ENCODE results near the gene C16orf95.
"Not testable (repeated sequence)": the region's sequence is repeated elsewhere in the genome, so short reads cannot be mapped to it uniquely, and the experiment has no call there.

The C16orf95 gene

GRCh38 chr16:87284183-87284582 is 33.0 kb downstream of the C16orf95 start:
- DNase-seq: no peak

DNA sequence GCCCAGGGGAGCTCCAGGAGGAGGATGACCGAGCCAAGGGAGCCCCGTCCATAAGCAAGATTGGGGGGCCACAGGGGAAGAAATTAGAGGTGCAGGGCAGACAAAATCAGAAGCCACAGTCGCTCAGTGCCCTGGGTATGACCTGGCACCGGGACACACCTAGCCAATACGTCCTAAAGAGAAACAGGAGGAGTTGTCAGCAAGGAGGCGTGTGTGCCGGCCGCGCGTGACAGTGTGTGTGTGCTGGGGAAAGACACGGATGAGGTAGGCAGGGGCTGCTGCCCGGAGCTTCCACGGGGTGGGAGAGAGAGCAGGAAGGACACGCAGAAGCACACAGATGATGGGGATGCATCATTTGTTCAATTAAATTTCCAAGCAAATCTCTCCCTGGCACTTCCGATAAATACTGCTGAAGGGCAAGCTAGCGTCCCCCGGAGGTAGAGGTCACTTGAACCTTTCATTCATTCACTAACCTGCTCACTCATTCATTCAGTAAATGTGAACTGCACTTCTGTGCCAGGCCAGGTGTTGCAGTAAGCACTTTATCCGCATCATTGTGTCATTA is 38.0 kb downstream of the C16orf95 start:
- DNase-seq: no peak

DNA sequence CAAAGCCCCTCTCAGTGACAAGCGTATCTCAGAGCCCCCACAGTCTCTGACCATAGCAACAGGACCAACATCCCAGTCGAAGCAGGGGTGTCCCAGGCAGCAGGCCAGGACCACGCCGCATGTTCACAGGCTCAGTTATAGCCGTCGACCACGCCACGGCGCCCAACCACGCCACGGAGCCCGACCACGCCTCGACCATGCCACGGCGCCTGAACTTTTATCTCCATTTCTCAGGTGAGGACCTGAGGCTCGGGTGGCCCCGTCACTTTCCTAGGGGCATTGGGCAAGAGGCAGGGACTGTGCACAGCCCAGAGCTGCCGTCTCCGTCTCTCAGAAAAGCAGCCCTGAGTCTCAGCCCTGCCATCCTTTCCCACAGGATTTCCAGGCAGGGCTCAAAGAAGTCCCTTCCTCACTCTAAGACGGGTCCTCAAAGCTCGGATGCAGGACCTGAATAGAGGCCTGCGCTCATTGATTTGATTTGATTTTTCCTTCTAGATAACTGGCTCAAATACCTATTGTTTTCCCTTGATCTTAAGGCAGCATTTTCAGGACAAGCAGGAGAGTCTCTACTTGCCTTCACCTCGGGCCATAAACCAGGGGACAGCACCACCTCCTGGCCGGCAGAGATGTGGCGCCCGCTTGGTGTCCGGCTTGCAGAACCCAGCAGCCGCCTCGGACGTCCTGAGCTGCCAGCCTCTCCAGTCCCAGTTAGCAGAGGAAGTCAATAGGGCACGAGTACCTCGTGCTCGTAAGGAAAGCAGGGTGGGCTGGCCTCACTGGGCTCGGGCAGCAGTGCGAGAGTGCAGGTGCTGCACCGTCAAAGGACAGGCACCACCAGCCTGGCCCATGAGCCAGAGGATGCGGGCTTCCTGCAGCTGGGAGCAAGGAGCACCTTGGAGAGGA is 38.8 kb downstream of the C16orf95 start:
- DNase-seq: no peak

DNA sequence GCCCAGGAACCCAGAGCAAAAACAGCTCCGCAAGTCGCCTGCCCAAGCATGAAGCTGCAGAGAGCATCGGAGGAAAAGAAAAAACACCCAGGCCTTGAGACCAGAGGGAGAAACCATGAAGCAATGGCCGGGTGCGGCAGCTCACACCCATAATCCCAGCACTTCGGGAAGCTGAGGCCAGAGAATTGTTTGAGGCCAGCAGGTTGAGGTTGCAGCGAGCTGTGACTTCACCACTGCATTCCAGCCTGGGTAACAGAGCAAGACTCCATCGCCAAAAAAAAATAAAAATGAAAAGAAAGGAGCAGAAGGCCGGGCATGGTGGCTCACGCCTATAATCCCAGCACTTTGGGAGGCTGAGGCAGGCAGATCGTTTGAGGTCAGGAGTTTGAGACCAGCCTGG is 40.3 kb downstream of the C16orf95 start:
- no peak for DNase-seq

GRCh38 chr16:87276091-87276701 is 41.0 kb downstream of the C16orf95 start:
- DNase-seq: no peak

DNA sequence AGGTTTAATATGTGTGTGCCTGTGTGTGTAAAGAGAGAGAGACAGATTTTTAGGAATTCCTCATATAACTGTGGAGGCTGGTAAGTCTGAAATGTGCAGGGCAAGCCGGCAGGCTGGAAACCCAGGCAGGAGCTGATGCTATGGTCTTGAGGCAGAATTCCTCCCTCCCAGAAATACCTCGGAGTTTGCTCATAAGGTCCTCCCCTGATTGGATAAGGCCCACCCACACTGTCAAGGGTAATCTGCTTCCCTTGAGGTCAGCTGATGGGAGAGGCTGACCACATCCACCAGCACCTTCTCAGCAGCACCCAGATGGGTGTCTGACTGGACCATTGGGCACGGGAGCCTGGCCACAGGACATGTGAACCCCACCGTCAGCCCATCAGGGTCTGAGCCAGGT is 42.4 kb downstream of the C16orf95 start:
- no peak for DNase-seq

DNA sequence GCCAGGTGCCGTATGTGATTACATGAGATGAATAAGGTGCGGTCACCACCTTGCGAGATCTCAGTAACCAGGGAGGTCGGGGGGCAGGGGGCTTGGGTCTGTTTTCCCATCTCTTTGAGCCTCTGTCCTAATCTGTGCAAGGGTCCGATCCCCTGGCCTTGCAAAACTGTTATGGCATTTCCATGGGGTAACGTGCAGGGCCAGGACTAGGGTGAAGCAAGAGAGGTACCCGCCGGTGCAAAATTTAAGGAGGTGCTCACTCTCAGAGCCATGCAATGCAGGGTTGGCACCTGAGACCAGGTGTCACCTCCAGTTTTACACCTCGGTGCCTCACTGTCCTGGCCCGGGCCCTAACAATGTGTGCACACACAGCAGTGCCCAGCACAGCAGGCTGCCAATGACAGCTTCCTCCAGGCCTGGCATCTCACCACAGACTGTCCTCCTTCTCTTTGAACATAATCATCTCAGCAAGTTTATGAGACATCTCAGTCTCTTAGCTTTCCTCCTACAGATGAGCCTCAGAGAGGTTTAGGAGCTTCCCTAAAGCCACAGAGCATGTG is 43.6 kb downstream of the C16orf95 start:
- DNase-seq: no peak

GRCh38 chr16:87271256-87271655 is 45.9 kb downstream of the C16orf95 start:
- no peak for DNase-seq

GRCh38 chr16:87267566-87267965 is 49.6 kb downstream of the C16orf95 start:
- DNase-seq: no peak

DNA sequence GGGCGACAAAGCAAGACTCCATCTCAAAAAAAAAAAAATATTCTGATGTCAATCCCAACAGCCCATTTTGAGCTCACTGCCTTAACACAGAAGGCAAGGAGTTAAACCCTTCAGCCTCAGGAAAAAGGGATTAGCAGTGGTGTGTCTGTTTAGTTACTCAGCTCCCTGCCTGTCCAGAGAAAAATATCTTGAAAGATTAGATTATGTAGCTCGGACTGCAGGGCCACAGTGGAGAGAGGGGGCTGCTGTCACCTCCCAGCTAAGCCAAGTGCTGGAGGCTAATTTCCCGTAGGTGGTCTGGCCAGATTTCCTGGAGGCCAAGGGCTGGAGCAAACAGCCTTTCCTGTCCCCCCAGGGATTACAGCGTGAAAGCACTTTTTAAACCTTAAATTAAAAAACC is 50.3 kb downstream of the C16orf95 start:
- no peak for DNase-seq

GRCh38 chr16:87265261-87265660 is 51.9 kb downstream of the C16orf95 start:
- no peak for DNase-seq

DNA sequence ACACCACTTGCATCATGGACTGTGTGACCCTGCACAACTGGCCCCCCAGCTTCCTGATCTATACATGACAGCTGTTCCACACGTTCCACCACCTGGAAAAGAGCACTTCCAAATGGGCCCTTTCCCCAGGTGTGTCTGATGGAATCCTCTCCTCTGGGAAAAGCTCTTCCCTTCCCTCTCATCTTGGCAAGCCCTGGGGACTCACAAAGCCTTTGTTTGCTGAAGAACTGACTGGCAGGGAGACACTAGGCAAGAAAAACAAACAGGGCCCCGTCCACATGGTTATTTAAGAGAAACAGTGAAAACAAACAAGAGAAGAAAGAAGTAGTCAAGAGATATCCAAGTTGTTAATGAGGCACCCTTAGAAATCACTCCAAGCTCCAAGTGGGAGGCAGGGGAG is 52.6 kb downstream of the C16orf95 start:
- no peak for DNase-seq

GRCh38 chr16:87263418-87264052 is 53.7 kb downstream of the C16orf95 start:
- DNase-seq: no peak

GRCh38 chr16:87259431-87259830 is 57.8 kb downstream of the C16orf95 start:
- no peak for DNase-seq

- DNase-seq: not testable (repeated sequence)
Observed at GRCh38 chr16:87258653-87259052, 58.5 kb downstream of the C16orf95 start.

DNA sequence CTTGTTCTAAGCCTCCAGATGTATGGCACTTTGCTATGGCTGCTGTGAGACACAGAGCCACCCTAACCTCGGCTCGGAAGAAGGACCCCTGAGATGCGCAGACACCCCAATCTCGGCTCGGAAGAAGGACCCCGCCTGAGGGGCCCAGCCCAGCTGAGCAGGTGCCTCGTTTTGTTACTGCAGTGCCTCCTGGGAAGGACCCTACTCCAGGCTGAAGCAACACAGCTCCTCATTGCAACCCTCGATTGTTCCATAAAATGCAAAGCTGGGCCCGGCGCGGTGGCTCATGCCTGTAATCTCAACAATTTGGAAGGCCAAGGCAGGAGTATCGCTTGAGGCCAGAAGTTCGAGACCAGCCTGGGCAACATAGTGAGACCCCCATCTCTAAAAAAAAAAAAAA is 61.3 kb downstream of the C16orf95 start:
- DNase-seq: no peak

DNA sequence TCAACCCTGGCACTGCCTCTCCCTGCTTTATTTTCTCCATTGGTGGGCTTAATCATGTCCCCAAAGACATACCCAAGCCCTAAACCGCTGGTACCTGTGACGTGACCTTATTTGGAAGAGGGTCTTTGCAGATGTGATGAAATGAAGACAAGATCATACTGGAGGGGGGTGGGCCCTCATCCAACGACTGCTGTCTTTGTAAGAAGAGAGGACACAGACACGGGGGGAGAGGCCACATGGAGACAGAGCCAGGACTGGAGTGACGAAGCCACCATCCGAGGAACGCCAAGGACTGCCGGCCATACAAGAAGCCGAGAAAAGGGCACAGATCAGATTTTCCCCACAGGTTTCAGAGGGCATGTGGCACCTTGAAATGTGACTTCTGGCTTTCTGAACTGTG is 62.5 kb downstream of the C16orf95 start:
- no peak for DNase-seq

DNA sequence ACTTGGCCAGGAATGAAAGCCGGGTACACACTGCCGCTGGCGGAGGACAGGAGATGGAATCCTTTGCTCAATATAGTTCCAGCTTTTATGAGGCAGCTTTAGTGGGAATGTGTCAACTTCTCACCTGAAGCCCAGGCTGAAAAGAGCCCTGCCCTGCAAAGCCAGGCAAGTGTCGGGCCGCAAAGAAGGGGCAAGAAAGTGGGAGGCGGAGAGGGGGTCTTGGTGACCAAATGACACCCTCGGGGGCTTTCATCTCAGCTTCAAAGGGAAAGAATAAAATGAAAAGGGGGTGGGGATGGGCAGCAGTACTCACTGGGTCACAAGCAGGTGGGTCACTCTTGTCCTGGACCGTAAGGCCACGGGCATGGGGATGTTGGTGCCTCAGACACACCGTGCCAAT is 62.9 kb downstream of the C16orf95 start:
- DNase-seq: no peak

DNA sequence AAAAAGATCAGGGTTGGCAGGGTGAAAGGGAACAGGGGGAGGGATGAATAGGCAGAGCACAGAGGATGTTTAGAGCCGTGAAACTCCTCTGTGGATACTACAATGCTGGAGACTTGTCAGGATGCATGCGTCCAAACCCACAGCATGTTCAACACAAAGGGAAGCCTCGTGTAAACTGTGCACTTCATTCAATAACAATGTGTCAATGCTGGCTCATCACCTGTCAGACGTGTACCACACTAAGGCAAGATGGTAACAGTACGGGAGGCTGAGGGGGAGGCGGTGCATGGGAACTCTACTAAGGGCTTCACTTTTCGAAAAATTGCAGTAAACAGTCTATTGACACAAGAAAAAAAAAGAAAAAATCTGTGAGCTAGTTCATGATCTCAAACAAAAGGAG is 63.7 kb downstream of the C16orf95 start:
- no peak for DNase-seq
